Activated CD8-positive, alpha-beta memory T cell treated with anti-CD3 and anti-CD28 coated beads for 48 hours (primary cell): Measurements from ENCODE around the gene MPI.
"Not testable (repeated sequence)": the region's sequence is repeated elsewhere in the genome, so short reads cannot be mapped to it uniquely, and the experiment has no call there.

Source experiments
- DNase-seq, 3 experiments: peaks; one replicate each; pipeline ENCODE4 v3.0.0-alpha.2; 2020; ENCODE audit warnings: low read depth in 2 of 3, low spot score in 2 of 3

Gene MPI

DNA sequence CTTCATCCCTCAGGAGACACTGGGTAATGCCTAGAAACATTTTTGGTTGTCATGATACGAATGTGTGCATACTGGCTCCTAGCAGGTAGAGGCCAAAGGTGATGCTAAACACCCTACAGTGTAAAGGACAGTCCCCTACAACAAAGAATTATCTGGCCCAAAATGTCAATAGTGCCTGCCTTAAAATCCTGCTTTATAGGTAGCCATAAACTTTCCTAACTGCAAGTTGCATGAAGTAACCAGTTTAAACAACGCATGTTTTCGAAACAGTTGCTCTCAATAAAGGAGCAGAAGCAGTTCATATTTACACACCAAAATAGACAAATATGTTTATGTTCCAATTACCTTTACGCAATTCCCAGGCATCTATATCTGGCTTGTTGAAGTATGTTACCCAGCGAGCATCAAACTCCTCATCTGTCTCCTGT is 38.9 kb downstream of the MPI start:
- DNase-seq, result no peak

DNA sequence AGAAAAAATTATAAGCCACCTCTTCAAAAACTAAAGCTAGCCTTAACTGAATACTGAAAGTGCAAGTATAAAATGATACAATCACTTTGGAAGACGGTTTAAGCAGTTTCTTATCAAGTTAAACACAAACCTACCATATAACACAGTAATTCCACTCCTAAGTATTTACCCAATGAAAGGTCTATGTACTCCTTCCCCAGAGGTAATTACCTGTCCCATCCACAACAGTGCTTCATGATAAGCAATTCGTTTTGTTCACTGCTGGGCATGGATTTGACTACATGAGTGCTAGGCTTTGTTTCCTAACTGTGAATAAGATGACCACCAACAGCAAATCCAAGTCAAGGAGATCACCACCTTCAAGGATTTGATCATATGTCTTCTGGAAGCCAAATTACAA is 43.7 kb downstream of the MPI start:
- no peak for DNase-seq

DNA sequence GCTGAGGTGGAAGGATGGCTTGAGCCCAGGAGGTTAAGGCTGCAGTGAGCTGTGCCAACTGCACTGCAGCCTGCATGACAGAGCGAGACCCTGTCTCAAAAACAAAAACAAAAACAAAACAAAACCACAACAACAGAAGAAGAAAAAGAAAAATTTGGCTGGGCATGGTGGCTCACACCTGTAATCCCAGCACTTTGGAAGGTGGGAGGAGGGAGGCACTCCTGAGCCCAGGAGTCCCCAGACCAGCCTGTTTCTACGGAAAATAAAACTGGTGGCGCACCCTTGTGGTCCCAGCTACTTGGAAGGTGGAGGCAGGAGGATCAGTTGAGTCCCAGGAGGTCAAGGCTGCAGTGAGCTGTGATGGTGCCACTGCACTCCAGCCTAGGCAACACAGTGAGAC is 45.4 kb downstream of the MPI start:
- DNase-seq, result not testable (repeated sequence)

DNA sequence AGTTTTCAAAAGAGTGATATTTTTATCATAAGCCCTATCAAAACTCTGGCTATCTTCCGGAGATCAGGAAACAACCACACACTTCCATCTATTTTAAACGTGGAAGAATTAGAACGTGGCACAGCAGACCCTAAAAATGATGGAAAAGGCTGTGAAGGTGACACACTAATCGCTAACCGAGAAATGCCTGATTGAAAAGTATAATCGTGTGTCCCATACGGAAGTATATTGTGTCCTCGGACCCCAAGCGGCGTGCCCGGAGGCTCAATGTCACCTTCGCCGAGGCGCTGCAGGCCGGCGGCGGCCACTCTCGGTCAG is 47.4 kb downstream of the MPI start:
- DNase-seq, result no peak

DNA sequence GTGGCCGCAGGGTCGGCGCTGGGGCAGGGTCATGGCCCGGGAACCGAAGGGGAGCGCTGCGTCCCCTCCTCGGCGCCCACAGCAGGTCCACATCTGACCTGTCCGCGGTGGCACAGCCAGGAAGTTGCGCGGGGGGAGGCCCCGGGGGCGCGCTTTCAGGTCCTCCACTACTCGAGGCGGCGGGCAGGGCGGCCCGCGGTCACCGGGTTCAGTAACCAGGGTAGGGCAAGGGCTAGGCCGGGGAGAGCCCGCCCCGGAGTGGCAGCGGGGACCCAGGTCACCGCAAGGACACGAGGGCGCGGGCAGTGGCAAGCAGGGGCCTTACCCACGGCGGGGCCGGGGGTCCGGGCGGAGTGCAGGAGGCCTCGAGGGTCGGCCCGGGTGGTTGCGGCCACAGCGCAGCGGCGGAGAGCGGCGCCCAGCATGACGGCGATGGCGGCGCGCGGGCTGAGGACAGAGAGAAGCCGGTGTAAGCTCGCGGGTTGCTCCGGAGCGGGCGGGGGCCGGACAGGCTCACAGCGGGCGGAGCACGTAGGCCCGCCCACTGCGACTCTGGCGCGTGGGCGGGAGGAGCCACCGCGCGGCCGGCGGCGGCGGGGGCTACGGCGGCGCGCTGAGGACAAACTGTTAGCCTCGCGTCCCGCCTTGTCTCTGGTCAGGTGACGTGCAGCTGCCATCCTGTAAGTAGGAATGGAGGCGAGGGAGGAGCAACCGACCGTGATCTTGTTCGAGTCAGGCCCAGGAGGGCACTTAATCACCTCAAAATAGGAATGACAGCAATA is 47.9 kb downstream of the MPI start, which contains the start of gene COX5A:
Gene COX5A (minus strand): TSS at position 484 of the 782 bp plus-strand sequence. CDS start 59 bp downstream, at position 425.
- DNase-seq, result peak; percentile 67 to 85 (median 70)

DNA sequence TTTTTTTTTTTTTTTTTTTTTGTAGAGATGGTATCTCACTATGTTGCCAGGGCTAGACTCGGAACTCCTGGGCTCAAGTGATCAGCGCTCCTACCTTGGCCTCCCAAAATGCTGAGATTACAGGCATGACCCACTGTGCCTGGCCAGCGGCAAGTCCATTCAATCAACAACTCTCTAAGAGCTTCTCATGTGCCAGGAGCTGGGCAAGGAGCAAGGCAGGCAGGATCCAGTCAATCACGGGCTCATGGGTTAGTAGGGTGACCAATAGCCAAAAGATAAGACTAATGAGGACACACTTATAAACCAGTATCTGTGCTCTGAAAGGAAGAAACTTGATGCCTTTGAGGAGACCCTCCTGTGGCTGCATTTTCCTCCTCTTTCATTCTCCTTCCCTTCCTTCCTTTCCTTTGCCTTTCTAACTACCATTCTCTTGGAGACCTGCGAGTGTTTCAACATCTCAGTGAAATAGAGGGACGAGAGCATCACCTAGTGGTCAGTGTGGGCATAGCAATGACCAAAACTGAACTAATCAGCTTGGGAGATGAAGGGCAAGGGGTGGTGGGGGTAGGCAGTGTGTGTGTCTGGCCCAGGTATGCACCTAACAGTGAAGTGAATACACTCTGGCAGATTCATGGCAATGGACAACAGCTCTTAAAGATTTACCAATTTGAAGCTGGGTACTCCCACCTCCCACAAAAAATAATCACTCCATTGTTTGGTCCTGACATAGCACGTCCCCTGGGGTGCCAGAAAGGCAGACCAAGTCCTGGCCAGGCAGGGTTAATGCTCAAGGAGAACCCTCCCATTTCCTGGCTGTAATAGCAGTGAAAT is 60.5 kb downstream of the MPI start:
- peak; percentile 31 to 63 (median 61) for DNase-seq

DNA sequence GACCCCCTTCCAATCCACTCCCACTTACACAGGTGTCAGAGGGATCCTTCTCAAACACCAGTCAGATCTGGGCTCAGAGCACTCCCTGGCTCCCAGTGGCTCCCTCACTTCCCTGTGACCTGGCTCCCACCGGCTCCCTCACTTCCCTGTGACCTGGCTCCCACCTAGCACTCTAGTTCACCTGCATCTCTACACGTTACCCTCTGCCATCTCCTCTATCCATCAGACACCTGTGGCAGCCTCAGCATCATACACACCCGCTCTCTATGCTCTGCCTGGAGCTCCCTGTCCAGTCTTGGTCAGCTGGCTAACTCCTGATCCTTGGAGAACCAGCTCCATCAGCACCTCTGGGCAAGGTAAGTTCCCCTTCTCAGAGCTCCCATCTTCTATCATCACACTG is 61.2 kb downstream of the MPI start:
- DNase-seq, result no peak
